K562 (cell line): ENCODE measurements around the gene AQP1. TPM values are rescaled to one million over a fixed set of nuclear protein-coding genes. Genes with fewer than 3 reads are reported as not detected.

Source experiments
- ASH1L ChIP-seq: fragments of 450-650 bp; IDR thresholded peaks from 2 replicates; pipeline ENCODE4 v1.6.1; 2018; ENCODE audit warnings: borderline replicate concordance, mild to moderate bottlenecking, low read depth; ENCODE audit not compliant: partially characterized antibody
- BACH1 ChIP-seq: fragments of 200-800 bp; sonication (Bioruptor generic); IDR thresholded peaks from 2 replicates; pipeline ENCODE4 v1.6.1; 2016; ENCODE audit warnings: missing genetic modification characterization, missing compliant biosample characterization
- COPS2 ChIP-seq: fragments of 450-650 bp; conservative IDR thresholded peaks from 2 replicates; pipeline ENCODE4 v1.6.1; 2016; ENCODE audit warnings: mild to moderate bottlenecking, moderate library complexity
- E2F3 ChIP-seq: fragments of 250-450 bp; sonication (Bioruptor Pico); IDR thresholded peaks from 2 replicates; pipeline ENCODE4 v1.4.0; 2020; ENCODE audit warnings: mild to moderate bottlenecking
- ELF1 ChIP-seq: fragments of 200-800 bp; sonication (Bioruptor generic); IDR thresholded peaks from 2 replicates; pipeline ENCODE4 v1.6.1; 2016; ENCODE audit warnings: missing genetic modification characterization, missing compliant biosample characterization
- HDAC8 ChIP-seq: fragments of 450-650 bp; IDR thresholded peaks from 2 replicates; pipeline ENCODE4 v1.6.1; 2016; ENCODE audit warnings: mild to moderate bottlenecking, missing genetic modification characterization, moderate library complexity, missing compliant biosample characterization
- MCM7 ChIP-seq, 2 experiments: fragments of 450-650 bp; IDR thresholded peaks; 2 replicates each; pipeline ENCODE4 v1.6.1; 2016 to 2018
- MIER1 ChIP-seq: fragments of 450-650 bp; IDR thresholded peaks from 2 replicates; pipeline ENCODE4 v1.6.1; 2016; ENCODE audit warnings: antibody characterized with exemption, mild to moderate bottlenecking, low read depth
- PHF8 ChIP-seq: fragments of 200-600 bp; sonication (generic); IDR thresholded peaks from 2 replicates; pipeline ENCODE4 v1.6.1; 2012; ENCODE audit warnings: mixed run types, mild to moderate bottlenecking, inconsistent platforms, low read length, moderate library complexity, borderline replicate concordance
- SMAD4 ChIP-seq: fragments of 250-450 bp; sonication (Bioruptor Pico); conservative IDR thresholded peaks from 2 replicates; pipeline ENCODE4 v1.8.0; 2021; ENCODE audit warnings: inconsistent platforms, mild to moderate bottlenecking, moderate library complexity
- SMARCB1 ChIP-seq: IDR thresholded peaks from 2 replicates; pipeline ENCODE4 v1.6.1; 2011; ENCODE audit warnings: improper control_type of control experiment, low read depth; ENCODE audit not compliant: insufficient read length
- TBL1XR1 ChIP-seq, 2 experiments: IDR thresholded peaks; 2 replicates each; pipeline ENCODE4 v1.6.1; 2012; ENCODE audit warnings: improper control_type of control experiment in 2 of 2, low read length in 2 of 2, mild to moderate bottlenecking in 1 of 2
- TCF7 ChIP-seq: sonication (generic); IDR thresholded peaks from 2 replicates; pipeline ENCODE4 v1.6.1; 2016; ENCODE audit warnings: antibody characterized with exemption, borderline replicate concordance
- TRIM28 ChIP-seq: fragments of 450-650 bp; IDR thresholded peaks from 2 replicates; pipeline ENCODE4 v1.6.1; 2017
- U2AF1 ChIP-seq: fragments of 200-400 bp; formaldehyde crosslinking; optimal IDR thresholded peaks from 2 replicates; pipeline ENCODE3; 2017; ENCODE audit warnings: mild to moderate bottlenecking, low read depth, low read length, moderate library complexity
- ZBTB7A ChIP-seq: IDR thresholded peaks from 2 replicates; pipeline ENCODE4 v1.6.1; 2011; ENCODE audit warnings: low read depth, mild to moderate bottlenecking, low read length, moderate library complexity, borderline replicate concordance; ENCODE audit not compliant: control insufficient read depth
- ZNF175 ChIP-seq: fragments of 200-800 bp; sonication (Bioruptor generic); IDR thresholded peaks from 2 replicates; pipeline ENCODE4 v1.6.1; 2016; ENCODE audit warnings: low read depth, mild to moderate bottlenecking, missing genetic modification characterization, missing compliant biosample characterization
- ZNF79 ChIP-seq: fragments of 250-450 bp; sonication (Bioruptor Pico); IDR thresholded peaks from 2 replicates; pipeline ENCODE4 v1.4.0; 2020; ENCODE audit warnings: low read depth, mild to moderate bottlenecking, moderate library complexity
- ZNF830 ChIP-seq: fragments of 250-450 bp; sonication (Bioruptor Pico); IDR thresholded peaks from 2 replicates; pipeline ENCODE4 v1.5.0; 2021; ENCODE audit warnings: mild to moderate bottlenecking
- polyA plus RNA-seq, 8 experiments: library from polyadenylated mRNA; depleted of rRNA in 4 of 8; stranded (reverse) in 5 of 8; unstranded in 3 of 8; fragments of >200 nt; fragmentation: Nextera tagmentation in 2 of 8; fragmentation: Illumina TruSeq in 1 of 8; extraction: Ambion mirVana in 2 of 8; extraction: Trizol in 1 of 8; gene quantifications; 2 replicates each; pipeline versions ENCODE4 v1.2.1 to v1.2.3, GENCODE V29; 2011 to 2014; ENCODE audit warnings: inconsistent platforms in 1 of 8, missing spikeins in 1 of 8
- total RNA-seq, 7 experiments: library from RNA; depleted of rRNA in 6 of 7; stranded (reverse); fragments of >200 nt in 6 of 7; fragmentation: Illumina TruSeq in 2 of 7; extraction: Trizol in 2 of 7; gene quantifications; 2 replicates each; pipeline versions ENCODE4 v1.2.1 to v1.2.3, GENCODE V29; 2011 to 2021; ENCODE audit warnings: low replicate concordance in 1 of 7
- TF ChIP-seq, protein P1 (sequence below): fragments of 250-450 bp; sonication (Bioruptor Pico); IDR thresholded peaks from 2 replicates; pipeline ENCODE4 v1.8.0; 2022; ENCODE audit warnings: moderate library complexity, mild to moderate bottlenecking, inconsistent platforms
- TF ChIP-seq, protein P2 (sequence below): fragments of 450-650 bp; conservative IDR thresholded peaks from 2 replicates; pipeline ENCODE4 v1.6.1; 2016; ENCODE audit warnings: missing genetic modification characterization, low read depth, mild to moderate bottlenecking, missing compliant biosample characterization, moderate library complexity
- TF ChIP-seq, protein P3 (sequence below): IDR thresholded peaks from 3 replicates; pipeline ENCODE4 v1.6.1; 2011; ENCODE audit warnings: borderline replicate concordance, mild to moderate bottlenecking, moderate library complexity; ENCODE audit not compliant: insufficient read length; ENCODE audit errors: extremely low read depth
- TF ChIP-seq, protein P4 (sequence below): IDR thresholded peaks from 3 replicates; pipeline ENCODE4 v1.6.1; 2011; ENCODE audit warnings: borderline replicate concordance, mild to moderate bottlenecking; ENCODE audit not compliant: insufficient read length, insufficient read depth

Gene AQP1
- total and polyA plus RNA-seq, 9 of the 15 experiments (the other 6 are each of a cell fraction or from before 2014, with no cell fraction given) = 0.18 to 12.6 (median 4.1) TPM

- TF ChIP-seq, protein P1, sequence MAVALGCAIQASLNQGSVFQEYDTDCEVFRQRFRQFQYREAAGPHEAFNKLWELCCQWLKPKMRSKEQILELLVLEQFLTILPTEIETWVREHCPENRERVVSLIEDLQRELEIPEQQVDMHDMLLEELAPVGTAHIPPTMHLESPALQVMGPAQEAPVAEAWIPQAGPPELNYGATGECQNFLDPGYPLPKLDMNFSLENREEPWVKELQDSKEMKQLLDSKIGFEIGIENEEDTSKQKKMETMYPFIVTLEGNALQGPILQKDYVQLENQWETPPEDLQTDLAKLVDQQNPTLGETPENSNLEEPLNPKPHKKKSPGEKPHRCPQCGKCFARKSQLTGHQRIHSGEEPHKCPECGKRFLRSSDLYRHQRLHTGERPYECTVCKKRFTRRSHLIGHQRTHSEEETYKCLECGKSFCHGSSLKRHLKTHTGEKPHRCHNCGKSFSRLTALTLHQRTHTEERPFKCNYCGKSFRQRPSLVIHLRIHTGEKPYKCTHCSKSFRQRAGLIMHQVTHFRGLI (CRISPR knock-in tag) = 0 out of 2 replicates have a peak, but pooled peaks have one; percentile 65
- TF ChIP-seq COPS2 (no peak), HDAC8 (tag) (no peak), ZNF175 (CRISPR knock-in tag) (no peak), TCF7 (peak; percentile 88), SMAD4 (CRISPR knock-in tag) (peak; percentile 95), MCM7 (IDR thresholded peaks at IDR 0.05) (no peak), TRIM28 (peak; percentile 59), PHF8 (peak; percentile 30; the same call in 1 of the 2 replicates), U2AF1 (no peak), MIER1 (no peak), ZBTB7A (peak; percentile 60; the same call in 1 of the 2 replicates), ZNF830 (CRISPR knock-in tag) (no peak), SMARCB1 (peak; percentile 67), TBL1XR1 (IDR thresholded peaks at IDR 0.05; ENCODE audit: low read length in 2 of 2) (peak in 1 of 2 experiments; percentile 91; a peak in 2 of 4 replicates), E2F3 (CRISPR knock-in tag) (no peak), ASH1L (no peak), ZNF79 (no peak), BACH1 (tag) (no peak), ELF1 (tag) (no peak)
- TF ChIP-seq, protein P2, sequence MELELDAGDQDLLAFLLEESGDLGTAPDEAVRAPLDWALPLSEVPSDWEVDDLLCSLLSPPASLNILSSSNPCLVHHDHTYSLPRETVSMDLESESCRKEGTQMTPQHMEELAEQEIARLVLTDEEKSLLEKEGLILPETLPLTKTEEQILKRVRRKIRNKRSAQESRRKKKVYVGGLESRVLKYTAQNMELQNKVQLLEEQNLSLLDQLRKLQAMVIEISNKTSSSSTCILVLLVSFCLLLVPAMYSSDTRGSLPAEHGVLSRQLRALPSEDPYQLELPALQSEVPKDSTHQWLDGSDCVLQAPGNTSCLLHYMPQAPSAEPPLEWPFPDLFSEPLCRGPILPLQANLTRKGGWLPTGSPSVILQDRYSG = no peak
- TF ChIP-seq, protein P3, sequence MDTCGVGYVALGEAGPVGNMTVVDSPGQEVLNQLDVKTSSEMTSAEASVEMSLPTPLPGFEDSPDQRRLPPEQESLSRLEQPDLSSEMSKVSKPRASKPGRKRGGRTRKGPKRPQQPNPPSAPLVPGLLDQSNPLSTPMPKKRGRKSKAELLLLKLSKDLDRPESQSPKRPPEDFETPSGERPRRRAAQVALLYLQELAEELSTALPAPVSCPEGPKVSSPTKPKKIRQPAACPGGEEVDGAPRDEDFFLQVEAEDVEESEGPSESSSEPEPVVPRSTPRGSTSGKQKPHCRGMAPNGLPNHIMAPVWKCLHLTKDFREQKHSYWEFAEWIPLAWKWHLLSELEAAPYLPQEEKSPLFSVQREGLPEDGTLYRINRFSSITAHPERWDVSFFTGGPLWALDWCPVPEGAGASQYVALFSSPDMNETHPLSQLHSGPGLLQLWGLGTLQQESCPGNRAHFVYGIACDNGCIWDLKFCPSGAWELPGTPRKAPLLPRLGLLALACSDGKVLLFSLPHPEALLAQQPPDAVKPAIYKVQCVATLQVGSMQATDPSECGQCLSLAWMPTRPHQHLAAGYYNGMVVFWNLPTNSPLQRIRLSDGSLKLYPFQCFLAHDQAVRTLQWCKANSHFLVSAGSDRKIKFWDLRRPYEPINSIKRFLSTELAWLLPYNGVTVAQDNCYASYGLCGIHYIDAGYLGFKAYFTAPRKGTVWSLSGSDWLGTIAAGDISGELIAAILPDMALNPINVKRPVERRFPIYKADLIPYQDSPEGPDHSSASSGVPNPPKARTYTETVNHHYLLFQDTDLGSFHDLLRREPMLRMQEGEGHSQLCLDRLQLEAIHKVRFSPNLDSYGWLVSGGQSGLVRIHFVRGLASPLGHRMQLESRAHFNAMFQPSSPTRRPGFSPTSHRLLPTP = no peak
- TF ChIP-seq, protein P4, sequence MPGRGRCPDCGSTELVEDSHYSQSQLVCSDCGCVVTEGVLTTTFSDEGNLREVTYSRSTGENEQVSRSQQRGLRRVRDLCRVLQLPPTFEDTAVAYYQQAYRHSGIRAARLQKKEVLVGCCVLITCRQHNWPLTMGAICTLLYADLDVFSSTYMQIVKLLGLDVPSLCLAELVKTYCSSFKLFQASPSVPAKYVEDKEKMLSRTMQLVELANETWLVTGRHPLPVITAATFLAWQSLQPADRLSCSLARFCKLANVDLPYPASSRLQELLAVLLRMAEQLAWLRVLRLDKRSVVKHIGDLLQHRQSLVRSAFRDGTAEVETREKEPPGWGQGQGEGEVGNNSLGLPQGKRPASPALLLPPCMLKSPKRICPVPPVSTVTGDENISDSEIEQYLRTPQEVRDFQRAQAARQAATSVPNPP = no peak
Measured at GRCh38 chr7:30915005-30915601, 3.5 kb downstream of the AQP1 start (continued).
